ENCODE data around the gene DNAJC25.
A peak's percentile ranks its signal among the peaks of the same experiment; 100 is the strongest.

DNAJC25 gene

GRCh38 chr9:111597852-111598732 is 33.0 kb upstream of the DNAJC25 start:
- ChIA-PET POLR2A (interaction anchor here (0.9 to 2.0 kb wide), 4 partner anchors 22 to 63 kb away, joined by 3 to 15 read pairs (median 5); partner anchors contain the start of genes DNAJC25 and GNG10), CTCF (interaction anchor here (0.6 to 2.0 kb wide), 30 partner anchors 10 to 500 kb away, joined by 3 to 18 read pairs (median 4); partner anchors contain the start of gene DNAJC25)
- Histone ChIP-seq H3K9me3 (ENCODE audit: control insufficient read depth, insufficient read depth, low read depth, low read length) (no peaks in the 10 kb centered on the region), H3K36me3 (ENCODE audit: control insufficient read depth in 2 of 2, insufficient read depth in 1 of 2, low read length in 2 of 2) (peaks cover 0 to 23% of the 10 kb centered on the region in 2 experiments; a peak in 2 of 3 replicates), H3K4me1 (ENCODE audit: control insufficient read depth, insufficient read depth, low read length) (peaks cover 5% of the 10 kb centered on the region; the same call in 1 of the 2 replicates), H3K27ac (ENCODE audit: extremely low read depth, low read depth, low read length) (no peak overlapping the region; the same call in 1 of the 2 replicates), H3K4me3 (ENCODE audit: low read depth, low read length) (peak overlapping the region; percentile 61)
- TF ChIP-seq PATZ1 (tag by site-specific recombination; IDR thresholded peaks at IDR 0.05) = no peak
- TF ChIP-seq ZNF645 (tag by site-specific recombination; IDR thresholded peaks at IDR 0.05) = no peak
- no peak for TF ChIP-seq ZNF548 (tag by site-specific recombination; IDR thresholded peaks at IDR 0.05)
- TF ChIP-seq ZBTB21 (tag by site-specific recombination; IDR thresholded peaks at IDR 0.05) = no peak
- no peak for TF ChIP-seq ZNF473 (tag by site-specific recombination; IDR thresholded peaks at IDR 0.05)
- no peak for TF ChIP-seq ZNF391 (tag by site-specific recombination; IDR thresholded peaks at IDR 0.05; ENCODE audit: borderline replicate concordance, low read depth)
- TF ChIP-seq ZBTB6 (tag by site-specific recombination; IDR thresholded peaks at IDR 0.05) = no peak
- TF ChIP-seq SP2 (tag by site-specific recombination; IDR thresholded peaks at IDR 0.05) = no peak
- no peak for TF ChIP-seq ZNF366 (tag by site-specific recombination; conservative IDR thresholded peaks at IDR 0.05)
- no peak for TF ChIP-seq ZNF624 (tag by site-specific recombination; IDR thresholded peaks at IDR 0.05)
- peak; percentile 85 for TF ChIP-seq ZNF18 (tag by site-specific recombination; IDR thresholded peaks at IDR 0.05)
- no peak for TF ChIP-seq ZNF544 (tag by site-specific recombination; IDR thresholded peaks at IDR 0.05)
- no peak for TF ChIP-seq ZNF2 (tag by site-specific recombination; IDR thresholded peaks at IDR 0.05)
- no peak for TF ChIP-seq ZNF843 (tag by site-specific recombination; IDR thresholded peaks at IDR 0.05)
- no peak for TF ChIP-seq INSM2 (tag by site-specific recombination; IDR thresholded peaks at IDR 0.05)
- no peak for TF ChIP-seq BCL11A (tag by site-specific recombination; IDR thresholded peaks at IDR 0.05; ENCODE audit: low read depth)
- TF ChIP-seq ZNF654 (tag by site-specific recombination; IDR thresholded peaks at IDR 0.05; ENCODE audit: low read depth) = peak; percentile 70
- TF ChIP-seq ATF2 (tag by site-specific recombination; IDR thresholded peaks at IDR 0.05; ENCODE audit: low read depth) = no peak
- TF ChIP-seq OSR2 (tag by site-specific recombination; IDR thresholded peaks at IDR 0.05) = no peak
- TF ChIP-seq EGR2 (tag by site-specific recombination; IDR thresholded peaks at IDR 0.05; ENCODE audit: low read depth) = no peak
- no peak for TF ChIP-seq ZFP37 (tag by site-specific recombination; IDR thresholded peaks at IDR 0.05)
- TF ChIP-seq ZXDB (tag by site-specific recombination; IDR thresholded peaks at IDR 0.05) = no peak
- no peak for TF ChIP-seq SALL2 (tag by site-specific recombination; IDR thresholded peaks at IDR 0.05; ENCODE audit: borderline replicate concordance)
- no peak for TF ChIP-seq ZNF140 (tag by site-specific recombination; IDR thresholded peaks at IDR 0.05)
- TF ChIP-seq ZNF184 (tag by site-specific recombination; IDR thresholded peaks at IDR 0.05) = no peak
- TF ChIP-seq SP3 (tag by site-specific recombination; IDR thresholded peaks at IDR 0.05) = no peak
- TF ChIP-seq HOXD13 (CRISPR knock-in tag; IDR thresholded peaks at IDR 0.05; ENCODE audit: borderline replicate concordance) = no peak
- no peak for TF ChIP-seq ZNF221 (tag by site-specific recombination; IDR thresholded peaks at IDR 0.05; ENCODE audit: borderline replicate concordance)
- TF ChIP-seq GLIS2 (tag by site-specific recombination; IDR thresholded peaks at IDR 0.05) = peak; percentile 50; the same call in 1 of the 2 replicates

Data from HEK293 (cell line).